ENCODE measurements around the gene CCNL2.

The CCNL2 gene

GRCh38 chr1:1351511-1352427 is 47.4 kb downstream of the CCNL2 start:
- Histone ChIP-seq H3K27me3 (ENCODE audit: insufficient read depth, low read length, poor library complexity) (no peaks in the 10 kb centered on the region), H3K79me2 (ENCODE audit: insufficient read depth, low read length) (peaks cover 22% of the 10 kb centered on the region), H2AFZ (ENCODE audit: low read depth, low read length) (no peak overlapping the region), H4K20me1 (ENCODE audit: insufficient read depth, low read length) (peaks cover 40% of the 10 kb centered on the region), H3K9me3 (ENCODE audit: insufficient read depth, low read length, severe bottlenecking) (no peaks in the 10 kb centered on the region), H3K27ac (ENCODE audit: low read length) (no peak overlapping the region), H3K4me1 (ENCODE audit: insufficient read depth, low read length) (peaks cover 23% of the 10 kb centered on the region), H3K9ac (ENCODE audit: low read depth, low read length) (no peak overlapping the region), H3K36me3 (ENCODE audit: insufficient read depth, low read length) (no peaks in the 10 kb centered on the region; the same call in none of the 2 replicates), H3K4me3 (ENCODE audit: low read depth in 1 of 2, low read length in 2 of 2) (no peak overlapping the region), H3K4me2 (ENCODE audit: insufficient read depth, low read length) (peak overlapping the region; percentile 34)
- ATAC-seq (ENCODE audit: insufficient read depth, low read depth) (no peak), DNase-seq (no peak)
- no peak for TF ChIP-seq EZH2 (IDR thresholded peaks at IDR 0.05; ENCODE audit: borderline replicate concordance, low read depth, low read length, severe bottlenecking)

GRCh38 chr1:1349256-1350012 is 49.7 kb downstream of the CCNL2 start, which contains the start of gene DVL1:
Gene DVL1, minus strand, starts transcription at chr1:1349418. Its CDS starts 353 bp downstream, at chr1:1349065.
- peak within 1 kb of the TSS; percentile 84 for H3K4me2 ChIP-seq (ENCODE audit: insufficient read depth, low read length)
- TF ChIP-seq CTCF (IDR thresholded peaks at IDR 0.05; ENCODE audit: borderline replicate concordance, extremely low read depth, low read length, poor library complexity, severe bottlenecking) (peak; percentile 75), EZH2 (IDR thresholded peaks at IDR 0.05; ENCODE audit: borderline replicate concordance, low read depth, low read length, severe bottlenecking) (no peak)
- peak within 1 kb of the TSS; percentile 99 for H3K9ac ChIP-seq (ENCODE audit: low read depth, low read length)
- H3K79me2 ChIP-seq (ENCODE audit: insufficient read depth, low read length): peaks cover 44% of the 10 kb centered on the region
- no peaks in the 10 kb centered on the region for H3K27me3 ChIP-seq (ENCODE audit: insufficient read depth, low read length, poor library complexity)
- peak; percentile 69 for ATAC-seq (ENCODE audit: insufficient read depth, low read depth)
- peaks cover 33% of the 10 kb centered on the region for H3K4me1 ChIP-seq (ENCODE audit: insufficient read depth, low read length)
- H3K27ac ChIP-seq (ENCODE audit: low read length): peak within 1 kb of the TSS; percentile 94
- H3K36me3 ChIP-seq (ENCODE audit: insufficient read depth, low read length): no peaks in the 10 kb centered on the region; the same call in none of the 2 replicates
- peaks cover 64% of the 10 kb centered on the region for H4K20me1 ChIP-seq (ENCODE audit: insufficient read depth, low read length)
- peak within 1 kb of the TSS; percentile 97 for H2AFZ ChIP-seq (ENCODE audit: low read depth, low read length)
- no peaks in the 10 kb centered on the region for H3K9me3 ChIP-seq (ENCODE audit: insufficient read depth, low read length, severe bottlenecking)
- DNase-seq: peak; percentile 80
- H3K4me3 ChIP-seq (ENCODE audit: low read depth in 1 of 2, low read length in 2 of 2): peak within 1 kb of the TSS; percentile 75 to 96; a peak in 3 of 4 replicates

GRCh38 chr1:1348420-1349255 is 50.5 kb downstream of the CCNL2 start:
- no peak; the same call in 2 of the 3 replicates for ATAC-seq (ENCODE audit: insufficient read depth, low read depth)
- DNase-seq: no peak
- Histone ChIP-seq H3K27me3 (ENCODE audit: insufficient read depth, low read length, poor library complexity) (no peaks in the 10 kb centered on the region), H3K9ac (ENCODE audit: low read depth, low read length) (peak overlapping the region; percentile 82), H3K4me1 (ENCODE audit: insufficient read depth, low read length) (peaks cover 33% of the 10 kb centered on the region), H3K79me2 (ENCODE audit: insufficient read depth, low read length) (peaks cover 52% of the 10 kb centered on the region), H4K20me1 (ENCODE audit: insufficient read depth, low read length) (peaks cover 67% of the 10 kb centered on the region), H2AFZ (ENCODE audit: low read depth, low read length) (peak overlapping the region; percentile 86), H3K36me3 (ENCODE audit: insufficient read depth, low read length) (no peaks in the 10 kb centered on the region; the same call in none of the 2 replicates), H3K4me2 (ENCODE audit: insufficient read depth, low read length) (peak overlapping the region; percentile 84), H3K27ac (ENCODE audit: low read length) (peak overlapping the region; percentile 57), H3K4me3 (ENCODE audit: low read depth in 1 of 2, low read length in 2 of 2) (peak overlapping the region; percentile 75 to 96; a peak in 3 of 4 replicates), H3K9me3 (ENCODE audit: insufficient read depth, low read length, severe bottlenecking) (no peaks in the 10 kb centered on the region)
- no peak for TF ChIP-seq CTCF (IDR thresholded peaks at IDR 0.05; ENCODE audit: borderline replicate concordance, extremely low read depth, low read length, poor library complexity, severe bottlenecking)
- TF ChIP-seq EZH2 (IDR thresholded peaks at IDR 0.05; ENCODE audit: borderline replicate concordance, low read depth, low read length, severe bottlenecking): no peak

Data from DND-41 (cell line).